CD4-positive, alpha-beta T cell treated with Interleukin-15 for 1 hour (primary cell): Measurements from ENCODE around the gene EPB41.
"Not testable (repeated sequence)": the region's sequence is repeated elsewhere in the genome, so short reads cannot be mapped to it uniquely, and the experiment has no call there.

Experiments
- DNase-seq: peaks from one replicate; pipeline ENCODE4 v3.0.0-alpha.2; 2020

The EPB41 gene

GRCh38 chr1:28927648-28928313 lies 13.4 kb downstream of the EPB41 start:
- DNase-seq = no peak

DNA sequence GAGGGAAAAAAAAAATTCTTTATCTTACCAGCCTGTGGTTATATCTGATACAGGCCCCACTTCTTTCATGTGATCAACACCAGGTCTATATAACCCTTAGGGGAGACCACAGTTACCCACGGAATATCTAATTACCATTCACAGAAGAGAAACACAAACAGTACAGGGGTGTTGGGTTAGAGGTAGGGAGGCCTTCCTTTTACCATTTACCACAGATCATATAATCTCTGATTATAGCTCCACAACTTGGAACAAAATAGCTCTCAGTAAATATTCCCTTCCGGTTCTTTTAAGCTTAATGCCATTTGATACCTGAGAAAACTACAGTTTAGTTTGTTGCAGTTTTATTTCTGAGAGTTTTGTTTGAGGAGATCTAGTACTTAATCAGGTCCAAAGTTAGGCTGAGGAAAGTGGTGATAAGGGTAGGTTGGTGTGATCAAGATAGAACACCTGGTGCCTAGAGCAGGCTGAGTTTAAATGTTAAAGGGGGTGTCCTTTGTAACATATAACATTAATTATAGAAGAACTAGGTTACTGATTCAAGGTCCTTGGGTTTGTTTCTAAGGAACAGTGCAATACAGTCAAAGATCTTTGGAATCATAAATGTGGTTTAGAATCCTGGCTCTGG lies 14.1 kb downstream of the EPB41 start:
- DNase-seq = no peak

GRCh38 chr1:28933277-28933676 lies 18.9 kb downstream of the EPB41 start:
- no peak for DNase-seq

GRCh38 chr1:28933918-28934317 lies 19.5 kb downstream of the EPB41 start:
- DNase-seq = no peak

DNA sequence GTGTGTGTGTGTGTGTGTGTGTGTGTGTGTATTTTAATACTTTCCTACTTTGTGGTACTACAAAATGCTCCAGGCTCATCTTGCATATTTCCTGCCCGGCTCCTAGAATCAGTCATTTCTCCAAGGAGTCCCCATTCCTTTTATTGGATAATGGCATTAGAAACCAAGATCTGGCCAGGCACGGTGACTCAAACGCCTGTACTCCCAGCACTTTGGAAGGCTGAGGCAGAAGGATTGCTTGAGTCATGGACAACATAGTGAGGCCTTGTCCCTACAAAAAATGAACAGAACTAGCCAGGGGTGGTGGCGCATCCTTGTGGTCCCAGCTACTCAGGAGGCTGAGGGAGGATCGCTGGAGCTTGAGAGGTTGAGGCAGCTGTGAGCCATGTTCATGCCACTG lies 20.3 kb downstream of the EPB41 start:
- DNase-seq = no peak

- DNase-seq = no peak
These were observed 20.9 kb downstream of the EPB41 start for GRCh38 chr1:28935293-28935692.

DNA sequence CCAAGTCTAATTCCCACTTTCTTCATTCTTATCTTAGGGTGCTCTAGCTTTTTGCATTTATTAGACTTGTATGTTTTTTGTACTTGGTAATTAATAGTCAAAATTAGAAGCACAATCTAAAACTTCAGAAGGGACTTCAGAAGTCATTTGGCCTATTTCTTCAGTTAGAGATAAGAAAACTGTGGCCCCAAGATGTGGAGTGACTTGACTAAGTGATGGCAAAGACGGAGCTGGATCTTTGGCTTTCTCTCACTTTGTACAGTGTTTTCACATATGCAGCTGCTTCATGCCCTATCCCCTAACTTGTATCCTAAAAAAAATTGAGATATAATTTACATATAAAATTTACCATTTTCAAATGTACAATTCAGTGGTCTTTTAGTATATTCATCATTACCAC lies 21.7 kb downstream of the EPB41 start:
- no peak for DNase-seq

DNA sequence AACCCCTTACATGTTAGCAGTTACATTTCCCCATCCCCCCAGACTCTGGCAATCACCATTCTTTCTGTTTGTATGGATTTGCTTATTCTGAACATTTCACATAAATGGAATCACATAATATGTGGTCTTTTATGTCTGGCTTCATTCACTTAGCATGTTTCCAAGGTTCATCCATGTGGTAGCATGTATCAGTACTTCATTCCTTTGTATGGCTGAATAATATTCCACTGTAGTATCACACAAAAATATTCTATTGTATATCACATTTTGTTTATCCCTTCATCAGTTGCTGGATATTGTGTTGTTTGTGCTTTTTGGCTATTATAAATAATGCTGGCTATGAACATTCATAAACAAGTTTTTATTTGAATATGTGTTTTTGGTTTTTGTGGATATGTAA lies 22.2 kb downstream of the EPB41 start:
- no peak for DNase-seq

DNA sequence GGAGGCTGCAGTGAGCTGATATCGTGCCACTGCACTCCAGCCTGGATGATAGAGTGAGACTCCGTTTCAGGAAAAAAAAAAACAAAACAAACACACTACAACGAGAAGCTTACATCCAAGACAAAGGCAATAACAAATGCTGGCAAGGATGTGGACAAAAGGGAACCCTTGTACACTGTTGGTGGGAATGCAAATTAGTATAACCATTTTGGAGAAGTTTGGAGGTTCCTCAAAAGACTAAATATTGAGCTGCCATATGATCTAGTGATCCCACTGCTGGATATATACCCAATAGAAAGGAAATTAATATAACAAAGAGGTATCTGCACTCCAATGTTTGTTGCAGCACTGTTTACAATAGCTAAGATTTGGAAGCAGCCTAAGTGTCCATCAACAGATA lies 29.2 kb downstream of the EPB41 start:
- DNase-seq = not testable (repeated sequence)

DNA sequence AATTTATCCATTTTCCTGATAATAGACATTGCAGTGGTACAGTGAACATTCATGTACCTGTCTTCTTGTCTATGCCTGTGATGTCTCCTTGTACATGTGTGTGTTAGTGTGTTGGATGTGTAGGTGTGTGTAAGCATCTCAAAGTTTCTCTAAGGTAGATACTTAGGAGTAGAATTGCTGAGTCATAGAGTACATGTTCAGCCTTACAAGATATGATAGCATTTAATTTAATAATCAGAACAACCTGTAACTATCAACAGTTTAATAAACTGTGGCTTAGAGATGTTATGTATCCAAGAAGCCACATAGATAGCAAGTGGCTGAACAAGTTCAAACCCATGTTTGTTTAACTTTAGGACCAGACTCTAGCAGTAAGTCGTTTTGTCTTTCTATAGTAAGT lies 35.6 kb downstream of the EPB41 start:
- no peak for DNase-seq

GRCh38 chr1:28950449-28950848 lies 36.1 kb downstream of the EPB41 start:
- no peak for DNase-seq

DNA sequence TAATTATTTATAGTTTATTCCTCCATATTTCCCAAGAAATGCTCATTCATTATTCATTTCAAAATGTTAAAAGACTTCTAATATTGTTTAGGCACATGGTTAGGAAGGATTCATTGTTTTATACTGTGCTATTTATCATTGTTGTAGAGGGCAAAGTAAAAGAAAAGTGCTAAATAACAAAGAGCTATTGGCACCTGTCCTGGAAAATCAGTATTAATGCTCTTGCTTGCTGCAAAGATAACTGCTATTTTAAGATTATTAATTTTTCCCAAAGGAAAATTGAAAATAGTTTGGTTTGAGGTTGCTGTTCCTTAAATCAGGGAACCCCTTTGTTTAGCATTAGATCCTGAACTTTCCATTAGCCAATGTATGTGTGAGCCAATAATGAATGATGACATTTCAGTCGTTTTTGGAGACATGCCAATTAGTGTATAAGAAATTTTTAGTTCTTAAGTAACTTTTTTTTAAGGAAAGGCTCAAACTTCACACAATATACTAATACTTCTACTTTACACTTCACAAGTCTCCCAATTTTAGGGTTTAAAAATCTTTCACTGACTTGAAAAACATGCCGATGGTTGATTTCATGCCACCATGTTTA lies 39.9 kb downstream of the EPB41 start:
- DNase-seq = no peak

DNA sequence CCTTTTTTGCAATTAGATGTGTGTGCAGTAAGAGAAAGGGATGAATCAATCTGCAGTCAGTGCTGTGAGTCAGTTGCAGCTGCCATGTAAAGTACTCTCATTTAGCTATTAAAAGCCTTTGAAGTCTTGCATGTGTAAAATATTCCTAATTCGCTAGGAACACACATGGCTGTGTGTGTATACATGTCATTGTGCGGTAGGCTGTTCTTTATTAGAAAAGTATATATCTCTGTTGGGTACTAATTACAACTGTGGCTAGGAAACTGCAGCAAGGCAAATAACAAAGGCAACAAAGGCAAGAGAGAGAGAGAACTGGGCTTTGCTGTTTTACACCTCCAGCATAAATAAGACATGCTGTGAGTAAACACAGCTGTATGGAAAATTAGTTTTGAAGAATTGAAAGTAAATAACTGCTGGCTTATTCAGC lies 41.7 kb downstream of the EPB41 start:
- DNase-seq = no peak

DNA sequence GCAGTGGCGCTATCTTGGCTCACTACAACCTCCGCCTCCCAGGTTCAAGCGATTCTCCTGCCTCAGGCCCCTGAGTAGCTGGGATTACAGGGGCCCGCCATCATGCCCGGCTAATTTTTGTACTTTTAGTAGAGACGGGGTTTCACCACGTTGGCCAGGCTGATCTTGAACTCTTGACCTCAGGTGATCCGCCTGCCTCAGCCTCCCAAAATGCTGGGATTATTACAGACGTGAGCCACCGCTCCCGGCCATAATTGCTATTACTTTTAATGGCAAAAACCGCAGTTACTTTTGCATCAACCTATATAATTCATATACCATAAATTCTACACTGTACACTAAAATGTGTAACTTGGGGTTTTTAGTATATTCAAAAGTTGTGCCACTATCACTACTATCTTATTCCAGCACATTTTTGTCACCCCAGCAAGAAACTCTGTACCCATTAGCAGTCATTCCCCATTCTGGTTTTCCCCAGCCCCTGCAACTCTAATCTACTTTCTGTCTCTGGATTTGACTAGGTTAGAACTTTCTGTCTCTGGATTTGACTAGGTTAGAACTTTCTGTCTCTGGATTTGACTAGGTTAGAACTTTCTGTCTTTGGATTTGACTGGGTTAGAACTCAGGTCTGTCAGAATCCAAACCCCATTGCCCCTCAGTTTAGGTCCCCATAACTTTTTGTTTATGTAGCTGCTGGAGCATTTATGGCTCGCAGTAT lies 47.9 kb downstream of the EPB41 start:
- DNase-seq = not testable (repeated sequence)

- no peak for DNase-seq
These were observed 51.0 kb downstream of the EPB41 start for GRCh38 chr1:28965271-28965870.

- DNase-seq = no peak
These were observed 52.2 kb downstream of the EPB41 start for GRCh38 chr1:28966617-28967016.

GRCh38 chr1:28971980-28972771 lies 57.8 kb downstream of the EPB41 start:
- no peak for DNase-seq

DNA sequence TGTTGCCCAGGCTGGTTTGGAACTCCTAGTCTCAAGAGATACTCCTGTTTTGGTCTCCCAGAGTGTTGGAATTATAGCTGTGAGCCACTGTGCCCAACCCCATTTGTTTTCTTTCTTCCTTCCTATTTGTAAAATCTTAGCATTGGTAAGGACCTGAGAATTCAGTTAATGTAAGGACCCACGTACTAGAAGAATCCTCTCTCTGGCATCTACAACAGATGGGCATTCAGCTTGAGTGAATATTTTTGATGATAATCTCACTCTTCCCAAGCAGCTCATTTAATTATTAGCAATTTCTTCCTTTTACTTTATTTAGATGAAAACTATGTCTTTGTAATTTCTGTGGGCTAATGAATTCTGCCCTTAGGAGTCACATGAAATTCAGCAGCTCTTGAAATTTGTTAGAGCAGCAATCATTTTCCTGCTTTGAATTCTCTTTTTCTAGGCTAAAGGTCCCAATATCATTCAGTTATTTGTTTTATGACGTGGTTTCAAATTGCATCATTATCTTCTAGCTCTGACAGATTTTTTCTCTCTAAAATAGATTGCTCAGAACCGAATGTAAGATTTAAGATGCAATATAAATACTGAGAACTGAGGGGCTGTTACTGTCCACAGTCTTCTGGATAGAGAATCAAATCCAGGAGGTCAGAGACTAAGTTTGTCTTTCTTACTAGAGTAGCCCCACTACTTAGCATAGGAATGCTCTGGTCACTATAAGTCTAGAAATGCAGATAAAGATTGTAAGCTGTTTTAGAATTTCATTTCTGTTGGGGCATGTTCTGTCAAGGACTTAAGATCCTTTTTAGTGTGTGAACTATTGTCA lies 59.4 kb downstream of the EPB41 start:
- no peak for DNase-seq

GRCh38 chr1:28974432-28974831 lies 60.1 kb downstream of the EPB41 start:
- no peak for DNase-seq

DNA sequence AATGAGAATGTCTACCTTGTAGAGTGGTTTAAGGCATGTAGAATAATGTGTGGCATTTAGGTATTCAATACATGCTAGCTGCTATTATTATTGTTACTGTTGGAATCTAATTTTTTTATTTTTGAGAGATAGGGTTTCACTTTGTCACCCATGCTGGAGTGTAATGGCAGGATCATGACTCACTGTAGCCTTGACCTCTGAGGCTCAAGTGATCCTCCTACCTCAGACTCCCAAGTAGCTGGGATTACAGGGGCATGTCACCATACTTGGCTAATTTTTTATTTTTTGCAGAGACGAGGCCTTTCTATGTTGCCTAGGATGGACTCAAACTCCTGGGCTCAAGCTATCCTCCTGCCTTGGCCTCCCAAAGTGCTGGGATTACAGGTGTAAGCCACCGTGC lies 61.9 kb downstream of the EPB41 start:
- no peak for DNase-seq

- no peak for DNase-seq
These were observed 66.8 kb downstream of the EPB41 start for GRCh38 chr1:28981210-28981609.

- DNase-seq = no peak
These were observed 67.8 kb downstream of the EPB41 start for GRCh38 chr1:28982198-28982597.
